Transverse colon (tissue), 4 donors: Measurements from ENCODE around the gene USP7. TPM values are rescaled to one million over a fixed set of nuclear protein-coding genes. Genes with fewer than 3 reads are reported as not detected.
A peak's percentile ranks its signal among the peaks of the same experiment; 100 is the strongest.

Source experiments
- DNase-seq: peaks from one replicate; pipeline ENCODE4 v3.0.0-alpha.2; 2019
- H3K27ac ChIP-seq, 4 donors: fragments of 200-600 bp; sonication (generic); 2 replicates each; pipeline ENCODE4 v1.5.1; 2016 to 2018; ENCODE audit warnings: inconsistent platforms in 4 of 4
- H3K27me3 ChIP-seq: fragments of 200-600 bp; sonication (generic); 2 replicates; pipeline ENCODE4 v1.5.1; 2017; ENCODE audit warnings: inconsistent platforms
- H3K36me3 ChIP-seq, 4 donors: fragments of 200-600 bp; sonication (generic); 2 replicates each; pipeline ENCODE4 v1.5.1; 2017 to 2019; ENCODE audit warnings: inconsistent platforms in 4 of 4
- H3K4me1 ChIP-seq, 4 donors: fragments of 200-600 bp; sonication (generic); 2 replicates each; pipeline ENCODE4 v1.5.1; 2017 to 2020; ENCODE audit warnings: inconsistent platforms in 4 of 4
- H3K4me3 ChIP-seq, 4 donors: fragments of 200-600 bp; sonication (generic); 1 replicate in 1 of 4; 2 replicates in 3 of 4; pipeline versions ENCODE4 v1.5.1 to v1.6.1; 2017 to 2019; ENCODE audit warnings: inconsistent platforms in 4 of 4
- H3K9me3 ChIP-seq, 2 donors: fragments of 200-600 bp; sonication (generic); 2 replicates each; pipeline ENCODE4 v1.5.1; 2017 to 2019; ENCODE audit warnings: inconsistent platforms in 2 of 2
- CTCF ChIP-seq, 5 experiments: fragments of 200-600 bp in 3 of 5; fragments of 450-650 bp in 2 of 5; sonication (generic) in 3 of 5; IDR thresholded peaks; 1 replicate in 2 of 5; 2 replicates in 3 of 5; pipeline ENCODE4 v1.5.1; 2016 to 2017; ENCODE audit warnings: antibody characterized with exemption in 5 of 5, inconsistent platforms in 3 of 5, mild to moderate bottlenecking in 2 of 5, moderate library complexity in 1 of 5
- EP300 ChIP-seq: sonication (generic); formaldehyde crosslinking; IDR thresholded peaks from one replicate; pipeline ENCODE4 v1.6.1; 2017; ENCODE audit warnings: antibody characterized with exemption, low read depth
- POLR2A ChIP-seq: fragments of 450-650 bp; IDR thresholded peaks from one replicate; pipeline ENCODE4 v1.6.1; 2016; ENCODE audit warnings: antibody characterized with exemption, mild to moderate bottlenecking, moderate library complexity
- POLR2AphosphoS5 ChIP-seq, 3 donors: sonication (generic); formaldehyde crosslinking; IDR thresholded peaks; one replicate each; pipeline ENCODE4 v1.6.1; 2016; ENCODE audit warnings: antibody characterized with exemption in 3 of 3
- WGBS, 2 donors: methylation state at CpG; one replicate each; pipeline ENCODE4 v1.1.5; 2018; ENCODE audit warnings: low coverage in 1 of 2; 5-methylcytosine and 5-hydroxymethylcytosine counted together
- in situ Hi-C, 4 donors: fragments of 200-750 bp; cut with MboI; loops; one replicate each; pipeline versions ENCODE4 v1.15.0 to v1.15.1; 2017; ENCODE audit warnings: low sequenced_read_pairs in 3 of 4, low pct_ligation_motif_present in 1 of 4, low pct_unique_long_range_greater_than_20kb in 1 of 4
- intact Hi-C: fragments of 100-400 bp; cut with DNase I; formaldehyde crosslinking; loops from one replicate; pipeline ENCODE4 v1.15.1; 2023; ENCODE audit warnings: low total_unique reads
- total RNA-seq, 4 donors: library from RNA; depleted of rRNA; stranded (reverse); fragments of >200 nt; gene quantifications; one replicate each; pipeline ENCODE4 v1.1.0, GENCODE V29; 2016

USP7 gene
- total RNA-seq, 4 donors from 2014 or later = 72.9 to 419 (median 158) TPM

GRCh38 chr16:8908810-8909468, 54.8 kb downstream of the USP7 start:
- peaks cover 0 to 58% (median 24%) of the 10 kb centered on the region in 4 donors for H3K36me3 ChIP-seq
- TF ChIP-seq EP300 (no peak), CTCF (IDR thresholded peaks at IDR 0.05) (no peak), POLR2AphosphoS5 (IDR thresholded peaks at IDR 0.05) (no peak)
- intact Hi-C loops = loop anchor here (10.0 kb wide), 1 partner anchor 96 kb away; no protein-coding TSS in a partner anchor
- 74% methylated on average over 8 of the region's 8 CpGs; no CpG with 5 or more reads in 1 of the 2 donors for WGBS, 2 donors
- DNase-seq = no peak
- peak overlapping the region in 1 of 4 donors; percentile 25 for H3K27ac ChIP-seq
- H3K4me1 ChIP-seq = peaks cover 4 to 42% (median 24%) of the 10 kb centered on the region in 4 donors
- no peak overlapping the region for H3K4me3 ChIP-seq
- no peaks in the 10 kb centered on the region for H3K9me3 ChIP-seq
- H3K27me3 ChIP-seq = no peaks in the 10 kb centered on the region
- in situ Hi-C loops = loop anchor here in 2 of 4 donors (10.0 kb wide), 1 partner anchor 96 kb away; no protein-coding TSS in a partner anchor

DNA sequence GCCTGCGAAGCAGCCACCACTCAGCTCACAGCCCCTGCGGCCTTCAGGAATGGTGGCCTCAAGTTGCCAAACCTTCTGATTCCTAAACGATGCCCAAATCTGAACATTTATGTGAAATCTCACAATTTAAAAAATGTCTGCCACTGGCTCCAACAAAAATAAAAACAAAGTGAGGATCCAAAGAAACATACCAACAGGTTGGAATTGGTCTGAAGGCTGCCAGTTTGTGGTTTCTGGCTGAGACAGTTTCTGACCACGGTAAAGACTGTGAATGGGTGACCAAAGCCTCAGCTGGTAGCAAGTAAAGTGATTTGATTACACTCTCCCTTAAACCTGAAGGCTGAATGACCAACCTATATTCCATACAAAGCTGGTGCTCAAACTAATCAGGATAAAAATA, 56.6 kb downstream of the USP7 start:
- Histone ChIP-seq H3K4me1 (peaks cover 0 to 30% (median 16%) of the 10 kb centered on the region in 4 donors), H3K36me3 (peaks cover 0 to 76% (median 33%) of the 10 kb centered on the region in 4 donors), H3K27ac (no peak overlapping the region), H3K4me3 (no peak overlapping the region), H3K9me3 (no peaks in the 10 kb centered on the region), H3K27me3 (no peaks in the 10 kb centered on the region)
- TF ChIP-seq POLR2A (no peak), POLR2AphosphoS5 (IDR thresholded peaks at IDR 0.05) (no peak), EP300 (no peak), CTCF (IDR thresholded peaks at IDR 0.05) (no peak)
- intact Hi-C loops (loop anchor here (10.0 kb wide), 1 partner anchor 98 kb away; no protein-coding TSS in a partner anchor), in situ Hi-C loops (loop anchor here in 2 of 4 donors (10.0 kb wide), 1 partner anchor 98 kb away; no protein-coding TSS in a partner anchor)
- 59 to 81% methylated on average over 2 to 4 of the region's 4 CpGs for WGBS, 2 donors
- DNase-seq = no peak

- DNase-seq = no peak
- H3K27me3 ChIP-seq = no peaks in the 10 kb centered on the region
- TF ChIP-seq POLR2A (no peak), EP300 (no peak), CTCF (IDR thresholded peaks at IDR 0.05) (peak in 1 of 5 experiments; percentile 12), POLR2AphosphoS5 (IDR thresholded peaks at IDR 0.05) (no peak)
- WGBS, 2 donors = 89 to 90% methylated on average over 10 to 14 of the region's 14 CpGs
- peaks cover 0 to 19% (median 7%) of the 10 kb centered on the region in 4 donors for H3K4me1 ChIP-seq
- H3K9me3 ChIP-seq = no peaks in the 10 kb centered on the region
- intact Hi-C loops (loop anchor here (10.0 kb wide), 1 partner anchor 99 kb away; no protein-coding TSS in a partner anchor), in situ Hi-C loops (loop anchor here in 2 of 4 donors (10.0 kb wide), 1 partner anchor 99 kb away; no protein-coding TSS in a partner anchor)
- peaks cover 0 to 81% (median 35%) of the 10 kb centered on the region in 4 donors for H3K36me3 ChIP-seq
- no peak overlapping the region for H3K4me3 ChIP-seq
- H3K27ac ChIP-seq = no peak overlapping the region
These were observed 57.7 kb downstream of the USP7 start for GRCh38 chr16:8905795-8906591.
